Activated CD4-positive, alpha-beta memory T cell treated with anti-CD3 and anti-CD28 coated beads, Interleukin-2, amount 10 ng/mL, durations not matched to agents 7 days and 5 days (primary cell): Measurements from ENCODE around the gene ARMC7. TPM values are rescaled to one million over a fixed set of nuclear protein-coding genes. Genes with fewer than 3 reads are reported as not detected.
"Not testable (repeated sequence)": the region's sequence is repeated elsewhere in the genome, so short reads cannot be mapped to it uniquely, and the experiment has no call there.

Experiments used
- CTCF ChIA-PET: fragments of 350-600 bp; sonication (Branson Sonifier 250); formaldehyde crosslinking; loops from one replicate; lab custom pipeline; 2021; ENCODE audit warnings: antibody characterized with exemption, inconsistent platforms; lab: Charles Lee
- POLR2A ChIA-PET: fragments of 350-600 bp; sonication (Branson Sonifier 250); formaldehyde crosslinking; loops from one replicate; lab custom pipeline; 2021; ENCODE audit warnings: antibody characterized with exemption; lab: Charles Lee
- DNase-seq: peaks from one replicate; pipeline ENCODE4 v3.0.0-alpha.2; 2020
- H3K27ac Mint-ChIP-seq: one replicate; pipeline ENCODE4 v1.8.0; 2021; ENCODE audit warnings: mild to moderate bottlenecking, mixed read lengths
- H3K27me3 Mint-ChIP-seq: one replicate; pipeline ENCODE4 v1.8.0; 2021; ENCODE audit warnings: mixed read lengths
- H3K36me3 Mint-ChIP-seq: one replicate; pipeline ENCODE4 v1.8.0; 2021; ENCODE audit warnings: low read depth, mixed read lengths
- H3K4me1 Mint-ChIP-seq: one replicate; pipeline ENCODE4 v1.8.0; 2021; ENCODE audit warnings: mixed read lengths
- H3K4me3 Mint-ChIP-seq: one replicate; pipeline ENCODE4 v1.8.0; 2021; ENCODE audit warnings: mild to moderate bottlenecking, mixed read lengths
- H3K9me3 Mint-ChIP-seq: one replicate; pipeline ENCODE4 v1.8.0; 2021; ENCODE audit warnings: mixed read lengths
- total RNA-seq, 2 experiments: library from RNA; stranded (reverse); gene quantifications; one replicate each; pipeline ENCODE4 v1.2.3, GENCODE V29; 2021

Gene ARMC7
- total RNA-seq, 2 experiments from 2014 or later, result 17.1 to 17.9 TPM

- Mint-ChIP-seq H3K36me3 (peaks cover 48% of the 10 kb centered on the region), H3K27ac (peak overlapping the region; percentile 35), H3K4me3 (peak overlapping the region; percentile 21), H3K27me3 (no peaks in the 10 kb centered on the region), H3K9me3 (no peaks in the 10 kb centered on the region), H3K4me1 (peaks cover 41% of the 10 kb centered on the region)
- POLR2A ChIA-PET, result interaction anchor here (0.8 to 5.9 kb wide), 7 partner anchors 19 to 56 kb away, joined by 3 to 42 read pairs (median 4); partner anchors contain the start of genes ARMC7, JPT1 and SLC16A5
- no peak for DNase-seq
- CTCF ChIA-PET, result interaction anchor here (0.7 to 6.0 kb wide), 9 partner anchors 9 to 171 kb away, joined by 3 to 130 read pairs (median 5); no protein-coding TSS in a partner anchor
Measured at GRCh38 chr17:75133001-75133400, 23.2 kb downstream of the ARMC7 start.

GRCh38 chr17:75133607-75134347 lies 24.0 kb downstream of the ARMC7 start:
- H3K4me3 Mint-ChIP-seq, DNase-seq, H3K27me3 Mint-ChIP-seq, H3K9me3 Mint-ChIP-seq: not testable (repeated sequence)
- Mint-ChIP-seq H3K4me1 (peaks cover 37% of the 10 kb centered on the region), H3K36me3 (peaks cover 44% of the 10 kb centered on the region), H3K27ac (peak overlapping the region; percentile 40)
- POLR2A ChIA-PET, result interaction anchor here (0.8 to 5.9 kb wide), 8 partner anchors 11 to 74 kb away, joined by 3 to 42 read pairs (median 4); partner anchors contain the start of genes ARMC7, JPT1 and SLC16A5
- CTCF ChIA-PET, result interaction anchor here (1.3 to 6.0 kb wide), 3 partner anchors 19 to 172 kb away, joined by 3 to 130 read pairs (median 12); no protein-coding TSS in a partner anchor

- ChIA-PET CTCF (no interaction called here), POLR2A (no interaction called here)
- Mint-ChIP-seq H3K4me1 (peaks cover 35% of the 10 kb centered on the region), H3K27me3 (no peaks in the 10 kb centered on the region), H3K27ac (peak overlapping the region; percentile 37), H3K4me3 (no peak overlapping the region), H3K36me3 (peaks cover 44% of the 10 kb centered on the region), H3K9me3 (no peaks in the 10 kb centered on the region)
- DNase-seq, result no peak
Measured at GRCh38 chr17:75135452-75135851, 25.7 kb downstream of the ARMC7 start.

GRCh38 chr17:75135946-75136345 lies 26.2 kb downstream of the ARMC7 start:
- H3K36me3 Mint-ChIP-seq, result peaks cover 45% of the 10 kb centered on the region
- CTCF ChIA-PET, result interaction anchor here (1.6 kb wide), 1 partner anchor 22 kb away, joined by 5 read pairs; no protein-coding TSS in a partner anchor
- peaks cover 36% of the 10 kb centered on the region for H3K4me1 Mint-ChIP-seq
- H3K27me3 Mint-ChIP-seq, result no peaks in the 10 kb centered on the region
- no peaks in the 10 kb centered on the region for H3K9me3 Mint-ChIP-seq
- no peak for DNase-seq
- H3K27ac Mint-ChIP-seq, result peak overlapping the region; percentile 37
- H3K4me3 Mint-ChIP-seq, result no peak overlapping the region
- POLR2A ChIA-PET, result no interaction called here

- ChIA-PET CTCF (interaction anchor here (1.6 kb wide), 1 partner anchor 24 kb away, joined by 5 read pairs; no protein-coding TSS in a partner anchor), POLR2A (interaction anchor here (1.0 to 1.4 kb wide), 4 partner anchors 9 to 39 kb away, joined by 3 to 5 read pairs (median 3); partner anchors contain the start of gene JPT1)
- not testable (repeated sequence) for DNase-seq, H3K4me3 Mint-ChIP-seq, H3K27me3 Mint-ChIP-seq, H3K9me3 Mint-ChIP-seq, H3K27ac Mint-ChIP-seq
- H3K4me1 Mint-ChIP-seq, result peaks cover 37% of the 10 kb centered on the region
- peaks cover 54% of the 10 kb centered on the region for H3K36me3 Mint-ChIP-seq
Measured at GRCh38 chr17:75137762-75138161, 28.0 kb downstream of the ARMC7 start.

GRCh38 chr17:75138519-75138918 lies 28.8 kb downstream of the ARMC7 start:
- Mint-ChIP-seq H3K36me3 (peaks cover 59% of the 10 kb centered on the region), H3K27me3 (no peaks in the 10 kb centered on the region), H3K9me3 (no peaks in the 10 kb centered on the region), H3K4me1 (peaks cover 33% of the 10 kb centered on the region), H3K27ac (no peak overlapping the region), H3K4me3 (no peak overlapping the region)
- DNase-seq, result no peak
- CTCF ChIA-PET, result interaction anchor here (1.5 kb wide), 1 partner anchor 33 kb away, joined by 3 read pairs; no protein-coding TSS in a partner anchor
- POLR2A ChIA-PET, result interaction anchor here (1.0 to 1.4 kb wide), 3 partner anchors 9 to 40 kb away, joined by 3 read pairs; partner anchors contain the start of gene JPT1

- no peak for DNase-seq
- CTCF ChIA-PET, result interaction anchor here (1.0 to 3.0 kb wide), 2 partner anchors 28 to 29 kb away, joined by 6 to 12 read pairs; no protein-coding TSS in a partner anchor
- H3K27me3 Mint-ChIP-seq, result no peaks in the 10 kb centered on the region
- peak overlapping the region; percentile 84 for H3K27ac Mint-ChIP-seq
- peaks cover 69% of the 10 kb centered on the region for H3K36me3 Mint-ChIP-seq
- peaks cover 29% of the 10 kb centered on the region for H3K4me1 Mint-ChIP-seq
- no peaks in the 10 kb centered on the region for H3K9me3 Mint-ChIP-seq
- H3K4me3 Mint-ChIP-seq, result no peak overlapping the region
- POLR2A ChIA-PET, result interaction anchor here (1.1 to 3.7 kb wide), 2 partner anchors 12 to 64 kb away, joined by 3 to 16 read pairs; partner anchors contain the start of gene JPT1
Measured at GRCh38 chr17:75142236-75142971, 32.6 kb downstream of the ARMC7 start.

GRCh38 chr17:75144816-75145512 lies 35.2 kb downstream of the ARMC7 start:
- no peak overlapping the region for H3K27ac Mint-ChIP-seq
- CTCF ChIA-PET, result interaction anchor here (0.6 to 3.5 kb wide), 8 partner anchors 13 to 95 kb away, joined by 3 to 20 read pairs (median 4); partner anchors contain the start of gene NT5C
- H3K4me1 Mint-ChIP-seq, result peaks cover 41% of the 10 kb centered on the region
- no peaks in the 10 kb centered on the region for H3K9me3 Mint-ChIP-seq
- H3K36me3 Mint-ChIP-seq, result peaks cover 79% of the 10 kb centered on the region
- no peak for DNase-seq
- POLR2A ChIA-PET, result interaction anchor here (1.1 to 2.9 kb wide), 4 partner anchors 10 to 117 kb away, joined by 4 to 18 read pairs (median 6); partner anchors contain the start of genes GGA3, JPT1, MRPS7 and NT5C
- H3K27me3 Mint-ChIP-seq, result no peaks in the 10 kb centered on the region
- no peak overlapping the region for H3K4me3 Mint-ChIP-seq

- H3K9me3 Mint-ChIP-seq, result no peaks in the 10 kb centered on the region
- H3K27me3 Mint-ChIP-seq, result no peaks in the 10 kb centered on the region
- CTCF ChIA-PET, result interaction anchor here (3.5 kb wide), 1 partner anchor 15 kb away, joined by 20 read pairs; the partner anchor contains the start of gene NT5C
Measured at GRCh38 chr17:75146592-75146991, 36.8 kb downstream of the ARMC7 start.

GRCh38 chr17:75147878-75148546 lies 38.2 kb downstream of the ARMC7 start:
- H3K36me3 Mint-ChIP-seq, result peaks cover 73% of the 10 kb centered on the region
- H3K9me3 Mint-ChIP-seq, result no peaks in the 10 kb centered on the region
- H3K27me3 Mint-ChIP-seq, result no peaks in the 10 kb centered on the region
- no peak overlapping the region for H3K4me3 Mint-ChIP-seq
- no peak for DNase-seq
- ChIA-PET CTCF (interaction anchor here (0.8 to 1.8 kb wide), 5 partner anchors 16 to 53 kb away, joined by 3 to 13 read pairs (median 4); no protein-coding TSS in a partner anchor), POLR2A (interaction anchor here (1.0 to 1.8 kb wide), 3 partner anchors 17 to 23 kb away, joined by 3 to 6 read pairs (median 6); partner anchors contain the start of gene NT5C)
- H3K4me1 Mint-ChIP-seq, result peaks cover 39% of the 10 kb centered on the region
- peak overlapping the region; percentile 21 for H3K27ac Mint-ChIP-seq

More at GRCh38 chr17:75146592-75146991, 36.8 kb downstream of the ARMC7 start:
- no peak overlapping the region for H3K4me3 Mint-ChIP-seq
- H3K27ac Mint-ChIP-seq, result no peak overlapping the region
- peaks cover 66% of the 10 kb centered on the region for H3K36me3 Mint-ChIP-seq
- POLR2A ChIA-PET, result interaction anchor here (0.7 to 2.9 kb wide), 3 partner anchors 9 to 185 kb away, joined by 4 to 18 read pairs (median 8); partner anchors contain the start of genes JPT1 and NT5C
- H3K4me1 Mint-ChIP-seq, result peaks cover 30% of the 10 kb centered on the region
- DNase-seq, result no peak

- H3K4me1 Mint-ChIP-seq, result peaks cover 54% of the 10 kb centered on the region
- no peaks in the 10 kb centered on the region for H3K27me3 Mint-ChIP-seq
- no peaks in the 10 kb centered on the region for H3K9me3 Mint-ChIP-seq
- ChIA-PET CTCF (interaction anchor here (0.6 to 1.0 kb wide), 2 partner anchors 22 to 38 kb away, joined by 3 read pairs; no protein-coding TSS in a partner anchor), POLR2A (interaction anchor here (0.5 kb wide), 1 partner anchor 729 kb away, joined by 3 read pairs; no protein-coding TSS in a partner anchor)
- no peak for DNase-seq
- peaks cover 54% of the 10 kb centered on the region for H3K36me3 Mint-ChIP-seq
- peak overlapping the region; percentile 81 for H3K27ac Mint-ChIP-seq
- H3K4me3 Mint-ChIP-seq, result peak overlapping the region; percentile 93
Measured at GRCh38 chr17:75151930-75152329, 42.2 kb downstream of the ARMC7 start.
